ENCODE measurements around the gene SHOC2. TPM values are rescaled to one million over a fixed set of nuclear protein-coding genes. Genes with fewer than 3 reads are reported as not detected.

SHOC2 gene
- total RNA-seq, 1 experiment from 2014 or later: 14.3 TPM

GRCh38 chr10:110892602-110893288 lies 26.7 kb upstream of the SHOC2 start:
- DNase-seq (no peak), ATAC-seq (no peak)
- ChIA-PET CTCF (interaction anchor here (0.5 kb wide), 1 partner anchor 21 kb away, joined by 9 read pairs; the partner anchor contains the start of gene PDCD4), POLR2A (ENCODE audit: unreplicated experiment) (no interaction called here)
- Histone ChIP-seq H3K4me1 (ENCODE audit: insufficient read depth, low read length) (0 out of 2 replicates have a peak, but pooled peaks cover 5% of the 10 kb centered on the region), H3K9me3 (ENCODE audit: low read length) (no peaks in the 10 kb centered on the region), H3K9ac (ENCODE audit: low read length) (no peak overlapping the region), H3K79me2 (ENCODE audit: low read length) (no peaks in the 10 kb centered on the region), H4K20me1 (ENCODE audit: low read length) (no peaks in the 10 kb centered on the region), H3K4me3 (ENCODE audit: low read length) (no peak overlapping the region), H2AFZ (ENCODE audit: low read length) (no peak overlapping the region), H3K4me2 (ENCODE audit: low read length) (no peak overlapping the region), H3K9me2 (replicated peaks; ENCODE audit: low read length) (no peaks in the 10 kb centered on the region), H3K36me3 (ENCODE audit: low read depth, low read length) (no peaks in the 10 kb centered on the region; the same call in none of the 2 replicates), H3F3A (ENCODE audit: low read length, unreplicated experiment) (no peaks in the 10 kb centered on the region), H3K27me3 (ENCODE audit: low read length) (no peaks in the 10 kb centered on the region), H3K27ac (ENCODE audit: low read length) (no peak overlapping the region)
- BruUV-seq (replicated peaks): no TSS peak
- intact Hi-C loops (cut with micrococcal nuclease): loop anchor here (1.0 to 5.0 kb wide), 3 partner anchors 88 to 280 kb away; no protein-coding TSS in a partner anchor
- TF ChIP-seq EZH2phosphoT487 (IDR thresholded peaks at IDR 0.05; ENCODE audit: borderline replicate concordance, low read length): no peak
- TF ChIP-seq EZH2 (IDR thresholded peaks at IDR 0.05; ENCODE audit: low read length, unreplicated experiment): no peak
- no peak for TF ChIP-seq CTCF (conservative IDR thresholded peaks at IDR 0.05; ENCODE audit: low read depth, low read length)

GRCh38 chr10:110893559-110894179 lies 25.7 kb upstream of the SHOC2 start:
- ChIA-PET POLR2A (ENCODE audit: unreplicated experiment) (no interaction called here), CTCF (no interaction called here)
- Histone ChIP-seq H3K36me3 (ENCODE audit: low read depth, low read length) (no peaks in the 10 kb centered on the region; the same call in none of the 2 replicates), H3K9me3 (ENCODE audit: low read length) (no peaks in the 10 kb centered on the region), H3K4me2 (ENCODE audit: low read length) (no peak overlapping the region), H3K79me2 (ENCODE audit: low read length) (no peaks in the 10 kb centered on the region), H3K9ac (ENCODE audit: low read length) (no peak overlapping the region), H3K27me3 (ENCODE audit: low read length) (no peaks in the 10 kb centered on the region), H3K4me1 (ENCODE audit: insufficient read depth, low read length) (0 out of 2 replicates have a peak, but pooled peaks cover 5% of the 10 kb centered on the region), H3K4me3 (ENCODE audit: low read length) (no peak overlapping the region), H3F3A (ENCODE audit: low read length, unreplicated experiment) (no peaks in the 10 kb centered on the region), H2AFZ (ENCODE audit: low read length) (no peak overlapping the region), H3K9me2 (replicated peaks; ENCODE audit: low read length) (no peaks in the 10 kb centered on the region), H4K20me1 (ENCODE audit: low read length) (no peaks in the 10 kb centered on the region), H3K27ac (ENCODE audit: low read length) (no peak overlapping the region)
- ATAC-seq: peak; percentile 62
- TF ChIP-seq CTCF (conservative IDR thresholded peaks at IDR 0.05; ENCODE audit: low read depth, low read length) (peak; percentile 65), EZH2phosphoT487 (IDR thresholded peaks at IDR 0.05; ENCODE audit: borderline replicate concordance, low read length) (no peak), EZH2 (IDR thresholded peaks at IDR 0.05; ENCODE audit: low read length, unreplicated experiment) (no peak)
- intact Hi-C loops (cut with micrococcal nuclease): loop anchor here (1.0 to 5.0 kb wide), 3 partner anchors 89 to 281 kb away; no protein-coding TSS in a partner anchor
- no TSS peak for BruUV-seq (replicated peaks)
- peak; percentile 74 for DNase-seq

Data from PC-3 (cell line).